ENCODE results near the gene EML5.
A peak's percentile ranks its signal among the peaks of the same experiment; 100 is the strongest.
"Not testable (repeated sequence)": the region's sequence is repeated elsewhere in the genome, so short reads cannot be mapped to it uniquely, and the experiment has no call there.

The EML5 gene

DNA sequence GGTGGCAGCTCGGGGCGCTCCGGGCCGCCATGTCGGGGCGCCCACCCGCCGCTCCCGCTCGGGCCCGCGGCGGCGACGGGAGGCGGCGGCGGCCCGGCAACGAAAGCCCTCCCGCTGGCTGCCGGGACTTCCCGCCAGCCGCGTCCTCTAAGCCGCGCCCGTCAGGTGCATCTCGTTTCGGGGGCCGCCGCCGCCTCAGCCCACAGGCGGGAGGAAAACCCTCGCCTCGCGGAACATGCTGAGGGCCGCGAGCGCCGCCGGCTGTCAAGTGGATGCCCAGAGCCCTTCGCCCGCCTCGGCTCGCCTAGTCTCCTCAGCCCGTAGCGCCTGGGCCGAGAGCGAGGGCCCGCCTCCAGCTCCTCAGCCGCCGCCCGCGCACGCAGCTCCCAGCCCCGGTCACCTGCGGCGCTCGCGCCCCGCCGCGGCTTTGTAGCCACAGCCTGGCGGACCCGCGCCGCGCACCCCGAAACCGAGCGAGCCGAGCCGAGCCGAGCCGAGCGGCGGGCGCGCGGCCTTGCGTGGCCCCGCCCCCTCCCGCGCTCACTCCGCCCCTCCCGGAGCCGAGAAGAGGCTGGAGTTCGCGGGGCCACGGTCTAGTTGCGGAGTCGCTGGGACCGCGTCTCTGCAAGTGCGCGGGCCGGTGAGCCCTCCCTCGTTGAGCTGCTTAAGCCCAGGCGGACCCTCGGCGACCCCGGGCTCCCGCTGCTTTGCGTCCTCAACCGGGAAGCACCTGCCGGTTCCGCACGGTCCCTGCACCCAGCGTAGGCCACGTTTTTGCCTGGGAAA, at the start of gene EML5:
Gene EML5, minus strand, starts transcription at position 481 of the 786 bp plus-strand sequence. Its CDS starts 450 bp downstream, at position 31.
- peak; percentile 74 to 81 for DNase-seq (ENCODE audit: low read depth in 2 of 2)

DNA sequence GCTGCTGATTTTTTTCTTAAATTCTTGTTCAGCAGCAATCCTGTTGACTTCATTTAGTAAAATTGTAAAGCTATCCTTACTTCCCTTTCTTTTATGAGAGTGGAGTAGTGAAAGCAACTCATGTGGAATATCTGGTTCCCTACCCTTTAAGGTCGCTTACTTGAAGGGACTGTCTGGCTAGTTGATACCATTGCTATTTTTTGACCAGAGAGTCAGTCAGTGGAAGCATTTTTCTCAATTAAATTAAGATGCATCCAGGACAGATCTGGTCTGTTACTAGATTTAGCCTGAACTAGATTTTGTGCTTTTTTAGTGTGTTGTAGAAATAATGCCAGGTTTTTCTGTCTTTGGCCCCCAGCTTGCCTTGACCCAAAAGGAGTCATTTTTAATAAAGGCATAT, 49.7 kb upstream of the EML5 start:
- DNase-seq (ENCODE audit: low read depth in 2 of 2), result no peak

DNA sequence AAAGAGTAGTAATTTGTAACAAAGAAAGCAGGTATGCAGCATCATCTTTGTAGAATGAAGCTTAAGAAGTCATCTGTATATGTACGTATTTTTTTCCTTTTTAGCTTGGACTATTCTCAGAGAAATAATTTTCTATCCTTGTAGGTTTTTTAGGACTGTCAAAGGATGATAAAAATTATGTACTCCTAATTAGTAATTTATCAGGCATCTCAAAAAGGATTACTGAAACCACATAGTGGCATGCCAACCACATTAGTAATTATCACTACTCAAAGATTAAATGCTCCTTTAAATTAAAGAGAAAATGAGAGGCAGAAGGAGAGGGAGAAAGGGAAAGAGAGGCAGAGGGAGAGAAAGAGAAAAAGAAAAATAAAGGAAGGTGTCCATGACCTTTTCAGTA, 49.0 kb upstream of the EML5 start:
- no peak for DNase-seq (ENCODE audit: low read depth in 2 of 2)

DNA sequence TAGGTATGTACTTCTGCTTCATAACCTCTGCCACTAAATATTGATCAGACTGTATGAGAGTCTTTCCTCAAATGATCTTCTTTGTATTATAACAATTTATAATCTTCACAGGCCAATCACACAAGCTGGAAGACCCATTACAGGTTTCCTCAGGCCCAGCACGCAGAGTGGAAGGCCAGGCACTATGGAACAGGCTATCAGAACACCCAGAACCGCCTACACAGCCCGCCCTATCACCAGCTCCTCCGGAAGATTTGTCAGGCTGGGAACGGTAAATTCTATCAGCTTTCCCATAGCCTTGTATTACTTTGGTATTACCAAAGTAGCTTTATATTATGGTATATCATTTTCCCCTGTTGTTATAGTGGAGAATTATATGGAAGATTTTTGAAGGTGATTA, 48.2 kb upstream of the EML5 start:
- DNase-seq (ENCODE audit: low read depth in 2 of 2), result no peak

DNA sequence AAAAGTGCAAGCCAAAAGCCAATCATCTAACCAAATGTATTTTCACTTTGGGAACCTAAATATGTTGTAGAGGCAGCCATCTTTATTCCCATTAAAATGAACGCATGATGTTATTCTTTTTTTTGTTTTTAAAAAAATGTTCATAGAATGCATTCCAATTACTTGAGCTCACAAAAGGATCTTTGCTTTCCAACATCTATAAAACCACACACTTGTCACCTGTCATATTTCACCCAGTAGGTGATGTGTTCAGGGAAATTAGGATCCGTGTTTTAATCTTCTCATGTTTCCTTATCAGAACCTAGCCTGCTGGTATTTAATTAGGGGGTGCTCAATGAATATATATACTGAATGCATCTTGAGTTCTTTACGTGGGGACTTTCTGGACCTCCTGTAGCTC, 45.3 kb upstream of the EML5 start:
- no peak for DNase-seq (ENCODE audit: low read depth in 2 of 2)

DNA sequence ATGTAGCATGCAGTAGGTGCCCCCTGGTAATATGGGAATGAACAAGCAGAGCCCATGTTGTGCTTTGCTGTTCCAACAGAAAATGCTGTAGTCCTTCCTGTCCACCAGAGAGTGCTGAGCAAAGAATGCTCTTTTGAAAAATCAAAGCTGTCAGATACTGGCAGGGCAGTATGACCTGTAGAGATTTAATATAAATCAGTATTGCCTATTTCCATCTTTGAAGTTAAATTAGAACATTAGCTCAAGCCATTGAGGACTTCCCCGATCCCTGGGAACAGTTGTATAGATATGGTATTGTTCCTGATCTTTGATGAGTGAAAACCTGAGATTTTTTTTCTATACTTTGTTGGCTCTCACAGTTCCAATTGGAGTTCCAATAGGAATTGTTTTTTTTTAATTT, 44.7 kb upstream of the EML5 start:
- DNase-seq (ENCODE audit: low read depth in 2 of 2), result no peak

DNA sequence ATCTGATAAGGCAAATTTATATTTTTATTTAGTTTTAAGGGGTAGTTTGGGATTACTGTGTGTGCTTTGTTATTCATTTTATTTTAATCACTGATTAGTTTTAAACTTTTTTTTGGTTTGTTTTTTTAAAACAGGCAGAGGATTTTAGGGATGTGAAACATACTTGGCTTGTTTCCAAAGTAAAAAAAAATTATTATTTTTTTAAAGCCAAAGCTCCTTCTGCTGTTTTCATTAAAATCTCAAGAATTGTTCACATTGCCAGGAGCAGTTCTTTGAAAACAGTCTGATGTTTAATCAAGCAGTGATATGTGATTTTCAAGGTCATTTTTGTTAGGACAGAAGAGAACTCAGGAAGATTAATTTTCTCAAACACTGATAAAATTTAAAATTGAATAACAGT, 42.9 kb upstream of the EML5 start:
- DNase-seq (ENCODE audit: low read depth in 2 of 2), result no peak

DNA sequence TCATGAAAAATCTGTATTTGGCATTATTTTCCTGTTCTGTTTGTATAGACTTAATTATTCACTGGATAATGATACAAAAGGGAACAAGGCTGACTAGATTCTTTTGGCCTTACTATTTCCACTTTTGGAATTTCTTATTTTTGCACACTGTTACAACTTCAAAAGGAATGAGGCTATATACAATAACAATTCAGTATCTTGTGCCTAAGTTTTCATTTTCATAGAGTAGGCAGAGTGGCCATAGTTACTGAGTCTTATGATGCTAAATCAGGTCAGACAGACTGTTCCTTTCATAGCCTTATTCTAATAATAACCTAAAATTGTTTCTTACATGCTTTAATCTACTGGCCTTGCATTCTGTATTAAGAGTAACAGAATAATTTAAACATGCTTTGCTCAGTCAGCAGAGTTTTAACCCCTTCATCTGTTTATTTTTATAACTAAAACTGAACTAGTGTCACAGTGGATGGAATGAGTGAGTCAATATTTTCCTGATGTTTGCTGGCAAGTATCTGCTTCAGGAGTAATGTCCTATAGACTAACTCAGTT, 42.2 kb upstream of the EML5 start:
- no peak for DNase-seq (ENCODE audit: low read depth in 2 of 2)

DNA sequence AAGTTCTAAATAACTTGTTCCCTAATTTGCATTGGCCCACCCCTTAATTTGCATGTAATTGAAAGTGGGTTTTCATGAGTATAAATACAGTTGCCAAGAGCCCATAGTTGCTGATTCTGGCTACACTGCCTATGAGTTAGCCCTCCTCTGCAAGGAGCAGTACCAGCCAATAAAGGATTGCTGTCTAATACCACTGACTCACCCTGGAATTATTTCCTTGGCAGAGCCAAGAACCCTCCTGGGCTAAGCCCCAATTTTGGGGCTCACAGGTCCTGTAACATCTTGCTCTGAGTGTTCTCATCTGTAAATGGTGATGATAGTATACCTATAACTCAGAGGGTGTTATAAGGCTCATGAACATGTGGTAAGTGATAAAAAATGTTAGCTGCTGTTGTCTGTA, 38.5 kb upstream of the EML5 start:
- DNase-seq (ENCODE audit: low read depth in 2 of 2), result no peak

DNA sequence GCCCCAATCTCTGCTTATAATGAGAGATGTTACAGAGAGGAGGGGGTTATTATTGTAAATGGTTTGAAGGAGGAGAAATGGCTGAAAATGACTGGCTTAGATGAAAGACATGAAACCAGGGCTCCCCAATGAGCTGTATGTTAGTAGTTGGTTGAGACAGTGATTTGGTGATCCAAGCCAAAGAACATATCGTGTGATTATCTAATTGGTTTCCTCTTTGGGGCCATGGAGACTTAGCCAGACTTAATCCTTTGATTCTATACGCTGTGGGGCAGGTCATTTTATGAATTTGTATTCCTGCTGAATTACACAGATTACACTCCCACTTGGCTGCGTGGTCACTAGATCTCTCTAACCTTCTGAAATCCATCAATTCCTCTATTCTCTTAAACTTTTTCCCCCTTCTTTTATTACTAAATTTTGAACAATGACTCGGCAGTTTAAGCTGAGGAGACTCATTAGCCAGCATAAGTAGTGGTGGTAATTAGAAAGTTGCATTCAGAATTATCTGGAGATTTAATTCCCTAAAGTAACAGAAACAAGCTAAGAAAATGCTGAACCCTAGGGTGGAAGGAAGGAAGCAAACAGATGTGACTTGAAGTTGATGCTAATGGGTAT, 37.0 kb upstream of the EML5 start:
- DNase-seq (ENCODE audit: low read depth in 2 of 2), result no peak

DNA sequence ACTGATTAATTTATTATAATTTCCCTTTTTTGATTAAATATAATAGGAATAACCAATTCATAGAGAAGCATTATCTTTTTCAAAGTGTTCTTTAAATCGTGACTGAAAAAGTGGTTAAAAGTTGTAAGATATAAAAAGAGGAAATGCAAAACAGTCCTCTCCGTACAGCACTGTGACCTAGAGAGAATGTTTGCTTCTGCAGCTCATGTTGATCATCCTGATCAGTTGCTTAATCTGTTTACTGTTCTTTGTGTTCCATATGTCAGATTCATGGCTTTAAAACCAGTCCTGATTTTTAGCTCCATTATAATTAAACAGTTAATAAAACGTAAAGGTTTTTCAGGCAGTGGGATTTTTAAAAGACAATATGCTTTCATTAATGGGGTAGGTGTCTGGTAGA, 36.4 kb upstream of the EML5 start:
- no peak for DNase-seq (ENCODE audit: low read depth in 2 of 2)

DNA sequence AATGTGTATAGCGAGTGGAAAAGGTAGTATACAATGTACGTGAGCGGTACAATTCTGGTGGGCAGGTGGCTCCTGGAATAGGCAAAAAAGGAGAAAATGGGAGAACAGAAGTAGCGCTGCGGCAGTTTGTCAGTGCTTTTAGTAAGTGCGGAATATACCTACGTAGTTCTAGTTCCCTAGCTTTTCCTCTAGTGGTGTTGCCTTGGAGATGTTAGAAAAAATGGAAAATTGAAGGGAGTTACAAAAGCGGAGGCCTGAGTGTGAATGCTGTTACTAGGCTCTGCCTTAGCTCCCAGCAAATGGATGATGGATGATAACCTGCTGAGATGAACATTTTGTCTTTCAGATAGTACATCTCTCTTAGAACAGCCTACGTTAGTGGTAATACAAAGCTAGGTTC, 32.8 kb upstream of the EML5 start:
- DNase-seq (ENCODE audit: low read depth in 2 of 2), result no peak

DNA sequence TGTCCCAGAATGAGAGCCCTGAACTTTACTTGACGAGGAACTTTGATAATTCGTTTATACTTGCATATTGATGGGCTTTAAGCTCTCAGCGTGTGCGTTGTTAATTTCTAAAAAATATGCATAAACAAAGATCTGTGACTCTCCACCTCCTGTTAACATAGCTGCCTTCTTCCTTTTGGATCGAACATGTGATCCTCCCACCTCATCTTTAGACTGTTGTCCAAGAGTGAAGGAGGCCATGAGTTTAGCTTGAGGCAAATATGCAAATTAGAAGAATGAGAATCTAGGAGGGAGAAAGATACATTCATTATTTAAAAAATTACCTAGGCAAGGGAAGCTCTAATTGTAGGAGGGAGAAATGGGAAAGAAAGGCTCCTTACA, 32.3 kb upstream of the EML5 start:
- DNase-seq (ENCODE audit: low read depth in 2 of 2), result no peak

DNA sequence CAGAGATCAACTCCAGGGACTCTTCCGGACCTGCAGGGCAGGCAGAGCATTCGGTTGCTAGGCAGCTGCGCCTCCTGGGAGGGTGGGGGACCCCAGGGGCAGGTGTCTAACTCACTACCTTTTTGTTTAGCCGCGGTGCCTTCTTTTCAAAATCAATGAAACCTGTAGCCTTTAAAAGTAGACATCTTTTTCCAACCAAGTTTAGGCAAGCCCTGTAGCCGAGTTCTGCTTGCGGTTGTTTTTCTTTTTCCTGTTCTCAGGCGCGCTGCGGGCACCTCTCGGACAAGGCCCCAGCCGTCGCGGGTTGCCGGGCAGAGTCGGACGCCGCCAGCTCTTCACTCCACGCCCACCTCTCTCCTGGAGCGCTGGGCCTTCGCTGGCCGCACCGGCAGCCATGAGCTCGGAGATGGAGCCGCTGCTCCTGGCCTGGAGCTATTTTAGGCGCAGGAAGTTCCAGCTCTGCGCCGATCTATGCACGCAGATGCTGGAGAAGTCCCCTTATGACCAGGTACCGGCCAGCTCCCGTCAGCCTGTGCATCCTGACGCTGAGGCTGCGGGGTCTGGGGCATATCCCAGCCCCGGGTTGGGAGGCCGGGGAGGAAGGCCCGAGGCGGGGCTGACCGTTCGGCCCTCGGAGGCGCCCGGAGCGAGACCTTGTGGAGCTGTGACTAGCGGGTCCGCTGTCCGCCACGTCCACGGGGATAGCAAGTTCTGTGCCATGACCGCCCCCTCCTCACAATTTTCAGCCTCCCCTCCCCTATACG, 31.7 kb upstream of the EML5 start, which contains the start of gene TTC8:
Gene TTC8, plus strand, starts transcription at position 338 of the 764 bp plus-strand sequence. Its CDS starts 57 bp downstream, at position 395.
- peak; percentile 62 to 68 for DNase-seq (ENCODE audit: low read depth in 2 of 2)

DNA sequence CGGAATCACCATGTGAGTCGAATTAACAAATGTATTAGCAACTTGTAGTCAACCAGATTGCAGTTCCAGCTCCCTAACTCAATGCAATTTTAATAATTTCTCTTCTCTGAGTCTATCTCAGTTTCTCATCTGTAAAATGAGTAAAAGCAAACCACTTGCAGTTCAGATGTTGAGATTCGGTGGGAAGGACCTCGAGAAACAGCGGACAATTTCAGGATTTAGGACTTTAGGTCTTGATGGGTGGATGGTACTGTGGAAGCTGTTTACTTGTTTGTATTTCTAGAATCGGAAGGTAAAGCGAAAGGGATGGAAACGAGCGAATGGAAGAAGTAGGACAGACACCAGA, 31.2 kb upstream of the EML5 start:
- no peak for DNase-seq (ENCODE audit: low read depth in 2 of 2)

DNA sequence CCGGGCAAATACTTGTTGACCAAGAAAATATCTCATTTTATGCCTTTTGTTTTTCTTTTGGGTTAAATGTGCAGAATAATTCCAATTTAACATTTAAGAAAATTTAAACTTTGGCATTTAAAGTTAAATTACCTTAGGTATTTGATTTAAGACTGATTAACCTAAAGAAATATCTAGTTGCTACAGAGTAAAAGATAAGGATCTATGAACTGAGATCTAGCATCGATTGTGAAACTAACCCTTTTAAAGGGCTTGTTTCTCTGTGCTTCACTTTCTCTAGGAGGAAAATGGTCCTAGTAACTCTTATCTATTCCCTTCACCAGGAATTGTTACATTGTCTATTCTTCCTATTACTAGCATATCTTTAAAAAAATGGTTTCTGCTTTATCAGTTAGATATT, 29.1 kb upstream of the EML5 start:
- DNase-seq (ENCODE audit: low read depth in 2 of 2), result no peak

DNA sequence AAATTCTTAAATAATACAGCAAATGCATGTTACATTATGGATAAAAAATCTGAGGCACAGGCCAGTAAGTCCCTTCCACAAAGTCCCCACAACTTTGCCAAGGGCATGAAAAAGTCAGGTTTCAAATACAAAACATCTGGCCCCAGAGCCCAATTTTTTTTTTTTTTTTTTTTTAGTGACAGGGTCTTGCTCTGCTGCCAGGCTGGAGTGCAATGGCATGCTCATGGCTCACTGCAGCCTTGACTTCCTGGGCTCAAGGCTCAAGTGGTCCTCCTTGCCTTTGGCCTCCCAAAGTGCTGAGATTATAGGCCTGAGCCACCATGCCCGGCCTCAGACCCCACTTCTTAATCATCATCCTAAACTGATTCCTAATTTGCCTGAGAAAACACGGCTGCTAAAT, 28.6 kb upstream of the EML5 start:
- no peak for DNase-seq (ENCODE audit: low read depth in 2 of 2)

DNA sequence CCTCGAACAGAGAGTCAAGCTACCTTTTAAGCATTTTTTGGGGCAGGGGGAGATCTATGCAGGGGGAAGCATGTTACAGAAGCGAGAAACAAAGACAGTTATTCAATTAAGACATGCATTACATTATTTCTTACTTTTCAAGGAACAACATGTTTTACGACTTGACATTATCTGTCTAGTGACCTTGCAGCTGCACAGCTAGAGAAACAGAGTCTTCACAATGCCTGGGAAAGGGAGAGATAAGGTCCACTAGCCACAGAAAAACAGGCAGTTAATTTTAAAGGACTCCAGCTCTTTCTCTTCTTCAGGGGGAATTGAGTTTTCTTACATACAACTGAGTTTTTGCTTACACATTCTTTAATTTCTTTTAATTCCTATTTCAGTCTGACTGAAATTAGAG, 26.9 kb upstream of the EML5 start:
- not testable (repeated sequence) for DNase-seq (ENCODE audit: low read depth in 2 of 2)

DNA sequence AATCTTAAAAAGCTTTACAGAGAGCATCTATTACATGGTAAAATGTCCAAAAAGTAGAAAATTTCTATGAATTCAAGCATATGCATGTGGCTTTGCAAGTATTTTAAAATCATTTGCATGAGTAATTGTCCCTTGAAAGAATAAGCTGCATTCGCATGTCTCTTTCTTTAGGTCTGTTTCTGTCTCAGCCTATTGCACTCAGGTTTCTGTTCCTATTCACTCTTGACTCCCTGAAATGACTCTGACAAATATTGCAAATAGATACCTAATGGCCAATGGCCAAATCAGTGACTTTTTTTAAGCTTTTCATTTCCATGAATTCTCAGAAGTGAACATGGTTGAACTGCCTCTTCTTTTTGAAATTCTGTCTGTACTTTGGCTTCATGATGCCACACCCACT, 25.3 kb upstream of the EML5 start:
- no peak for DNase-seq (ENCODE audit: low read depth in 2 of 2)

DNA sequence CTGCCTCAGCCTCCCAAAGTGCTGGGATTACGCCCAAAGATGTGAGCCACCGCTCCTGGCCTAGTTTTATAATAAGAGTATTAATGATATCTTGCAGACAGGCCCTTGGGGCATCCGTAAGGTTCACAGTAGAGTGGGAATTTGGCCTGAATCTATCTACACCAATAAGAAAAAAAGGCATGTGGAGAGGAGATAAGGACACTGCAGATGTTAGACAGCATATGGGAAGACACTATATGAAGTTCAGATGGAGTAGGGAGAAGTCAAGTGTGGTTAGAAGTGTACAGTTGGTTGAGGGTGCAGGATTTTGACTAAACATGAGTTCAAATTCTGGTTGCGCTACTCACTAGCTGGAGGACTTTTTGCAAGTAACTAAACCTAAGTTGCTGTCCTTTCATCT, 23.2 kb upstream of the EML5 start:
- no peak for DNase-seq (ENCODE audit: low read depth in 2 of 2)

DNA sequence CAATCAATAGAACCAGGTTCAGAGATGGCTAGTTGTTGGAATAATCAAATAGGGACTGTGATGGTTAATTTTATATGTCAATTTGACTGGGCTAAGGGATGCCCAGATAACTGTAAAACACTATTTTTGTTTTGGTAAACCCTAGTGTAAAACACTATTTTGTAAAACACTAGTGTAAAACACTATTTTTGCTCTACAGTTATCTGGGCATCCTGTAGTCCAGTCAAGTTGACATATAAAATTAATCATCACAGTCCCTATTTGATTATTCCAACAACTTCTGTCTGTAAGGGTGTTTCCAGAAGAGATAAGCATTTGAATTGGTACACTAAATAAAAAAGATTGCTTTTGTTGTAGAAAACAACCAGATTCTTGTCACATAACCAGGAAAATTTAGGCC, 15.6 kb upstream of the EML5 start:
- no peak for DNase-seq (ENCODE audit: low read depth in 2 of 2)

DNA sequence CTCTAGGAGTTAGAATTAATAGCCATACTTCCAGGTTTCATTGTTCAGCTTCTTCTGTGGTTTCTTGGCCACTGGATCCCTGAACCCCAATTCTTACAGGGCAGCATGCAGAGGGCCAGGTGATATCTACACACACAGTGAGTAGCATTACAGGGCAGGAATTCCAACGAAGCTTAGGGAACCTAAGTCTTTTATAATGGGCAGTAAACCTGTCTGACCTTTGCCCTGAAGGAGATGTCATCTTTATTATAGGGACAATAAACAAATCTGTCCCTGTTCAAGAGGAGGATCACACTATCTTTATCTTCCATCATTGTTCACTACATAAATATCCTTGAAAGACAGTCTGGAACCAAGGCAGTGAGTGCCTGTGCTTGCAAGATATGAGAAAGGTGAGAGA, 11.7 kb upstream of the EML5 start:
- DNase-seq (ENCODE audit: low read depth in 2 of 2), result no peak

DNA sequence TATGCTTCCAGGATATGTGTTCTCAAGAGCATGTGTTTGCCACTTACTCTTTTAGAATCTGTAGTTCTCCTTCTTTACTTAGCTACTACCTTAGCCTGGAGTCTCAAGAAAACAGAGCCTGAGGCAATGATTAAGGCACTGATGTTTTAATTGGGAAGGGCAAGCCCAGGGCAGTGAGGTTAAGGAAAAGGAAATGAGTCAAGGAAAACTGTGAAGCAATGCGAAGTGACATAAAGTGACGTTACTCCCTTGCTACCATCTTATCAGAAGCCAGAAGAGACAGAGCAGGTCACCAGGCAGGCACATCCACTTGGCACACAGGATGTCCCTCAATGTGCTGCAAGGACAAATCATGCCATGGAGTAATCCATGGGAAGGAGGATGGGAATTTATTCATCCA, 11.3 kb upstream of the EML5 start:
- DNase-seq (ENCODE audit: low read depth in 2 of 2), result no peak

All from activated CD4-positive, alpha-beta T cell treated with anti-CD3 and anti-CD28 coated beads for 24 hours (primary cell).